NCI-H146 treated with DMSO at 0.1 percent for 48 hours (cell line): Measurements from ENCODE around the gene PHLPP1.

Experiments
- DNase-seq: peaks from one replicate; lab custom pipeline; 2025; ENCODE audit not compliant: unreplicated experiment; lab: John Stamatoyannopoulos, UW

The PHLPP1 gene

DNA sequence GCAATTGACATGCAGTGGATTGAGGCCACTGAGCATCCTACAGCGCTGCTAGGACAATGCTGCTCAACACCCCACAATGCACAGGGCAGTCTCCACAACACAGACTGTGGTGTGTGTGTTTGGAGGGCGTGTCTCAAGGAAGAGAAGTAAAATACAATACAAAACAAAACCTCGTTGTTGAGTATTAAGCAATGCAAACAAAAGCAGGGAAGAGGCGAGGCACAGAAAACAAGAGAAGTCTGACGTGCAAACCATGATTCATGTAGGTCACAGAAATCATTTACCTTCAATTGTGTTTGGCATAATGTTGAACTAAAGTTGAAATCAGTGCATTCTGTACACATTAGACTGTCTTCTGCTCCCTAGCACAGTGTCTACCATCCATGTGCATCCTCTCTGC lies 260.9 kb downstream of the PHLPP1 start:
- DNase-seq = no peak

DNA sequence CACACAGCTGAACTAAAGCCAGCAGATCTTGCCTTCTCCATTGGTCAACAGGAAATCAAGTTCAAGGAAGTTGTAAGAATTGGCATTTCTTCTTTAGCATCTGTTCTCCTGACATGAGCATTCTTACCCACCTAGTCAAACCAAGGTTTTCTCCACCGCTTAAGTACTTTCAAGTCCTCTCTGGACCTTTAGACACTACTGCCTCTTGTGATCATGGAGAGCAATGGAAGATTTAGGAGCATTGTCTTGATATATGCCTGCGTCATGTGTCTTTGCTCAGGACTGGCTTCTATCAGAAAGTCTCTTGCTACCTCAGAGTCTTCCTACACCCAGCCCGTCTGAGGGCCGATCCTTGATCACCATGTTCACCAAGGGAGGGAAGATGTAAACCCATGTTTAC lies 262.2 kb downstream of the PHLPP1 start:
- no peak for DNase-seq

DNA sequence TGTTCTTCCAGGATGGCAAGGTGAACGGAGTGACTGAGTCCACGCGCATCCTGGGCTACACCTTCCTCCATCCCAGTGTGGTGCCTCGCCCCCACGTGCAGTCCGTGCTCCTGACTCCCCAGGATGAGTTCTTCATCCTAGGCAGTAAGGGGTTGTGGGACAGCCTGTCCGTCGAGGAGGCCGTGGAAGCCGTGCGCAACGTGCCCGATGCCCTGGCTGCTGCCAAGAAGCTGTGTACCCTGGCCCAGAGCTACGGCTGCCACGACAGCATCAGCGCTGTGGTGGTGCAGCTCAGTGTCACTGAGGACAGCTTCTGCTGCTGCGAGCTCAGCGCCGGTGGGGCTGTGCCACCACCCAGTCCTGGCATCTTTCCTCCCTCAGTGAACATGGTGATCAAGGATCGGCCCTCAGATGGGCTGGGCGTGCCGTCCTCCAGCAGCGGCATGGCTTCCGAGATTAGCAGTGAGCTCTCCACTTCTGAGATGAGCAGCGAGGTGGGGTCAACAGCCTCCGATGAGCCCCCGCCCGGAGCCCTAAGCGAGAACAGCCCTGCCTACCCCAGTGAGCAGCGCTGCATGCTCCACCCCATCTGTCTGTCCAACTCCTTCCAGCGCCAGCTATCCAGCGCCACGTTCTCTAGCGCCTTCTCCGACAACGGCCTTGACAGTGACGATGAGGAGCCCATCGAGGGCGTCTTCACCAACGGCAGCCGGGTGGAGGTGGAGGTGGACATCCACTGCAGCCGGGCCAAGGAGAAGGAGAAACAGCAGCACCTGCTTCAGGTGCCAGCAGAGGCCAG lies 263.1 kb downstream of the PHLPP1 start:
- no peak for DNase-seq

DNA sequence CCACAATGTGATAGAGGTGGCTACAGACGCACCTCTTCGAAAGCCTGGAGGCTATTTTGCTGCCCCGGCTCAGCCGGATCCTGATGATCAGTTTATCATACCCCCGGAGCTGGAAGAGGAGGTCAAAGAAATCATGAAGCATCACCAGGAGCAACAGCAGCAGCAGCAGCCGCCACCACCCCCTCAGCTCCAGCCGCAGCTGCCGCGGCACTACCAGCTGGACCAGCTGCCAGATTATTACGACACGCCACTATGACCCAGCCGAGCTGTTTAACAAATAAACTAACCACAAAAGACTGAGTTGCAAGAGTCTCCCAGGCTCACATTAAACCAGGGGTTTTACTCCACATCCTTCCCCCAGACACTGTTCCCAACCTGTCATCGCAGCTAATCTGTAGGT lies 263.8 kb downstream of the PHLPP1 start:
- DNase-seq = peak; percentile 90

GRCh38 chr18:62979900-62980299 lies 264.6 kb downstream of the PHLPP1 start:
- no peak for DNase-seq

DNA sequence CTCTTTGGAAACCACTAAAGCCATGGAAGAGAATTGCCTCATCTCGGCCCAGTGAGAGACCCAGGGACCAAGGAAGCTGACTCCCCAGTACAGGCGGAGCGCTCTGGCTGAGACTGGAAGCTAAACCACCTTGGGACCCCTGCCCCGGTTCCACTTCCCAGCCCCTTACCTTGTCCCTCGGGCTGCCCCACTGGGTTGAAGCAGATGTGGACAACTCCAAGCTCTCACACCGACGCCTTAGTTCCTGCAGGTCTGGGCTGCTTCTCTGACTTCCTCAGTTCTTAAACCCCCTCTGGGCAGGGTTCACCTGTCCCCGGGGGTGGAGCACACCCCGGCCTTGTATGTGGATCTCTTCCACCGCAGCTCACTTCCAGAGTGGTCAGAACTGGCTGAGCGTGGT lies 266.2 kb downstream of the PHLPP1 start:
- DNase-seq = no peak

DNA sequence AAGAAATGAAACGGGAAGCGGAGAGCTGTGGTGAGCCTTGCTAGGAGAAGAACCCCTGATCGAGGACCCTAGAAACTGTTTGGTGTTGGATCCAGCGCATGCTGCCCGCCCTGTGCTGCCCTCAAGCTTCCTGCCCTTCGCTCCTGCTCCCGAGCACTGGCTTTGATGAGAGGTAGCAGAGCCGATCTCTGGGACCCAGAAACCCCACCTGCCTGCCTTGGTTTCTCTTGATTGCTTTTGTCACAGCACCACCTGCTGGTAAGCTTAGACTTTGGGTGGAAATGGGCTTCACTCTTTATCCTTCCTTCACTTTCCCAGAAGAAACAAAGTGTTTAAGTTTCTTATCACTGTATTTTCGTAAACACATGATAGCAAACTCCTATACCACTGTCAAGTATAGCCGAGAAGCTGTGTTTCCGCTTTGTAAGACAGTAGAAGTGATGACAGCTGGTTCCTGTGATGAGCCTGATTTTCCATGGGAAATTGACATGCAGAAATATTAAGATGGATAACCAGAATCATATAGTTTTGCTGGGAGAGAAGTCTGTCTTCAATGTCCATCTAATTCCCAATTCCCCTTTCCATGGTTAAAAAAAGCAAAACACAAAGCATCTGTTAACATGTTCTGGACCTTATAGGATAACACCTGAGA lies 267.4 kb downstream of the PHLPP1 start:
- peak; percentile 30 for DNase-seq

DNA sequence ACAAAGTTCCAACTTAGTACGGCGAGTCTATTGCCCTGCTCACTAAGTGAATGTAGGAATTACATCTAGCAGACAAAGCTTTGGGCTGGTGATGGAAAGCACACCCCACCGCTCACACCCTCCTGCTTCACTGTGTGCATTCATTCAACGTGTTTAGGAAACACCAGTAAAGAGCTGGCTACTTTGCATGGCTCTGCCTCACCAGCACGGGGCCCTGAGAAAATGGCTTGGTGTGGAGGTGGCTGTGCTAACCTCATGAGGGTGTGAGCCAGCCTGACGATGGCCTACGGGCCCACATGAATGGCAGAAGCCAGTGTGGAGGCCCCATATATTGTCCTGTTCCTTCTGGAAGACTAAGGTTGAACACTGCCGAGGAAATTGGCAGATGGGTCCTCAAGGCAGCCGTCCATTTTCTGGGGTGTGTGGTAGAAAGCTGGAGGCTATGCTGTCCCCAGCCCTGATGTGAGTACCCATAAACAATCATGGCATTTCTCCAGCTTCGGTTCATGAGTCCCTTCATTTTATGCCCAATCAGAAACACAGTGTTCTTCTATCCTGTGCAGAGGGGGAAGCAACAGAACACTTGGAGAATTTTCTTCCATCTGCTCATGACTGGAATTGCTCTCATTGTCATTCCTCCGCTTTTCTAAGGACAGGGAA lies 269.4 kb downstream of the PHLPP1 start:
- no peak for DNase-seq

DNA sequence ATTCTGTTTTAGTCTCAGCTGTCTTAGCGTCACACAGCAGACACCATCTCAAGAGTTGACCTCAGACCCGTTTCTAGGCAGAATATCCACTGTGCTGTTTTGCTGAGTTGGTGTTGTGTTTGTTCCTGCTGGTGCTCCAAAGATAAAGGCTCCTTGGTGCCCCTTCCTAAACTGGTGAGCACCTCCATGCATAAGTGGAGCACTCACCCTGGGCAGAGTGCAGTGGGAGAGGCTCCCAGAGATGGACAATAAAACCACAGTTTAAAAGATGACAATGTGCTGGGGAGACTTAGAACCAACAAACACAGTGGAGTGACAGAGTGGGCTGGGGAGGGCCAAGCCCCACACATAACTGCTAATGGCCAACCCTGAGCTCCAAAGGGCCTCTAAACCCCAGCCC lies 271.1 kb downstream of the PHLPP1 start:
- DNase-seq = no peak

GRCh38 chr18:62987055-62987830 lies 271.9 kb downstream of the PHLPP1 start:
- no peak for DNase-seq

DNA sequence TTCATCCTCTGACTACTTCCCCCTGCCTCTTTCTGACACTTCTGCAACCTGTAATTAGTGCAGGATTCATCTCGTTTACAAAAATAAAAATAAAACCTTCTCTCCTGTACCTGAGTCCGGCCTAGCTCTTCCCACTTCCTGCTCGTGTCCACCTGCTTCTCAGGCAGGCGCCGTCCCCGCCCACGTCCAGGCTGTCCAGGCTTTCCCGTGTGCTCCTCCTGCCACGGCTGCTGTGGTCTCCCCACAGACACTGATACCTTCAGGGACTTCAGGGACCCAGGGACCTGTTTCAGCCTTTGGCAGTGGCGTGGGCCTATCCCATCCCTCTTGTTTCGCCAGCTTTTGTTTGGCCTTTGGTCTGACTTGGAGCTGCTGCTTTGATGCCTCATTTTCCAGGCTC lies 272.5 kb downstream of the PHLPP1 start:
- DNase-seq = no peak

DNA sequence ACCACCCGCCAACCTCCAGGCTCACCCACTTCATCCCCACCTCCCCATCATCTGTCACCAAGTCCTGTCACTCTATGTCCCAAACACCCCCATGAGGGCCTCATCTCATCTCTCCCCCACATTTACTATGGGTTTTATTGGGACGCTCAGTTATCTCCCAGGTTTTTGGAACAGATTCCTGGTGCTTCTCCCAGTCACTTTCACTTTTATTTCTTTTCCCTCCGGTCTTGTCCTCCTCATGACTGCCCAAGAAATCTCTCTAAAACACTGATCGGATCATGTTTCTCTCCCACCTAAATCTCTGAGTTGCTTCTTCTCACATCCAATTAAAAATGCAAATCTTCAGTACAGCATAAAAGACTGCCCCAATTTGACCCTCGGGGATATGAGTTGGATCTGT lies 273.1 kb downstream of the PHLPP1 start:
- no peak for DNase-seq

- no peak for DNase-seq
Measured at GRCh38 chr18:62989195-62989594, 273.9 kb downstream of the PHLPP1 start.

- DNase-seq = no peak
Measured at GRCh38 chr18:62990653-62991052, 275.3 kb downstream of the PHLPP1 start.

DNA sequence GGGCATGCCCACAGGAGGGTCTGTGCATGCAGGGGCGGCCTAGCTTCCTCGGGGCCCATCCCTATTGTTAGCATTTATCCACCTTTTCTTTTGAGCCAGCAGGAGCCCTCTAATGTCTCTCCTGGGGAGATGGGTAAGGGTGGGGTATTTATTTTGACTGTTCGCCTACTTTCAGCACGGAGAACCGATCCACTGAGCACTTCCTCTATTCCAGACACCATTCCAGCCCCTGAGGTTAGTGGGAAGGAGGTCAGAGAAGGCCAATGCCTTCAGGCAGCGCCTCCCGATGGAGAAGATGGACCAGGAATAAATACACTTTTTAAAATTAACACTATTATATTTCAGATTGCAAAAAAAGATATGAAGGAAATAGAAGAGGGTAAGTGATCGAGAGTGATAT lies 276.0 kb downstream of the PHLPP1 start:
- no peak for DNase-seq

GRCh38 chr18:62991959-62992358 lies 276.6 kb downstream of the PHLPP1 start:
- DNase-seq = no peak

- no peak for DNase-seq
Measured at GRCh38 chr18:62992877-62993365, 277.6 kb downstream of the PHLPP1 start.

DNA sequence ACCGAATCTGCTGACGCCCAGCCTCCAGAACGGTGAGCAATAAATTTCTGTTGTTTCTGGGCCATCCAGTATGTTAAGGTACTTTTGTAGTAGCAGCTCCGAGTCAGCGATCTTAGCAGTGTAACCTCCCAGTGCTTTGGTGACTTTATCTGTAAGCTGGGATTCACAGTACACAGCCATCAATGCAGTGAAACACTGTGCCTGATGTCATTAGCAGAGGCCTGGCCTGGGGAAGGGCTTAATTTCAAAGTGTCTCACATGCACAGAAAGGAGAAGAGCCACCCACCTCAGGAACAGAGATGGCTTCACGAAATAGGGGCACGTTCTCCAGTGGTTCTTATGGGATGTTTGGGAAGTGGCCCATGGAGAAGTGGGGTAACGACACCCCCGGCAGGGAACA lies 281.2 kb downstream of the PHLPP1 start:
- no peak for DNase-seq

GRCh38 chr18:62997076-62997475 lies 281.7 kb downstream of the PHLPP1 start:
- no peak for DNase-seq

- DNase-seq = no peak
Measured at GRCh38 chr18:62998443-62998842, 283.1 kb downstream of the PHLPP1 start.

GRCh38 chr18:62999392-62999791 lies 284.1 kb downstream of the PHLPP1 start:
- no peak for DNase-seq
